NCI-H1436 treated with DMSO at 0.1 percent for 48 hours (cell line): ENCODE measurements around the gene OLFML2B.
"Not testable (repeated sequence)": the region's sequence is repeated elsewhere in the genome, so short reads cannot be mapped to it uniquely, and the experiment has no call there.

Experiments
- DNase-seq: peaks from one replicate; lab custom pipeline; 2025; lab: John Stamatoyannopoulos, UW

The OLFML2B gene

DNA sequence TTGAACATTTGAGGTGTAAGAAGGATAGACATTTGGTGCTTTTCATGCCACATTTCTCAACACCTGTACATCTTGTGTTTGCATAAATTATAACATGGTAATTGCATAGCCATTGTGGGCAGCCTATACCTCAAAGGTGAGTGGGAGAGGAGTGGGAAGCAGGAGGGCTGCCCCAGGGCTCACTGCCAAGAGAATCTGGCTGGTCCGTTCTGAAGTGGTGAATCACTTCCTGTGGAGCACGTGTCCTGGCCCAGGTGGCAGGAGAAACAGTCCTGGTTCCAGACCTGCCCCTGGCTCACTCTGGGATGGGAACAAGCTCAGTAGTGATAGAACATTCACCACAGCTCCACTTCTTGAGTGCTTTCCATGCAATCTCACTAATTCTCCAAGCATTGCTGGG is 11.6 kb upstream of the OLFML2B start:
- DNase-seq = no peak

GRCh38 chr1:162033428-162033827 is 9.8 kb upstream of the OLFML2B start:
- no peak for DNase-seq

DNA sequence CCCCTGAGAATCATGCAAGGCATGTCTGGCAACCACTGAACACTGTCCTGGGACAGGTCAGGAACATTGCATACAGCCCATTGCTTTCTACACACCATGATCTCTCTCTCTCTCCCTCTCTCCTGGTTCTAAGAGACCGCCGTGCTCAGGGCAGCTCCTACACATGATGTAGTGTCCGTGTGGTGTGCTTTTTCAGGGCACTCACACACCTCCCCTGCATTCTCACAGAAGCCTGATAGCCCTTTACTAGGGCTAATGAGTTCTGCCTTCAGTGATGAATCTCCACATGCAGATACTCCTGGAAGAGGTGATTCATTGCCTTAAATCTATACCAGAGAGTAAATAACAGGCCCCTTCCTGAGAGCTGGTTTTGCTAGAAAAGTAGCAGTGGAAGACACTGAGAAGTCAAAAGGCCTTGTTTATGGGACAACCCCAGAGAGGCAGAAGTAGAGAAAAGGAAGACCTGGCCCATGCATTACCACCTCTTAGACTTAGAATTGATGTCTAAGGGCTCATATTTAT is 7.2 kb upstream of the OLFML2B start:
- DNase-seq = no peak

- no peak for DNase-seq
These were observed 5.5 kb upstream of the OLFML2B start for GRCh38 chr1:162029157-162029556.

- DNase-seq = no peak
These were observed 5.1 kb upstream of the OLFML2B start for GRCh38 chr1:162028726-162029125.

DNA sequence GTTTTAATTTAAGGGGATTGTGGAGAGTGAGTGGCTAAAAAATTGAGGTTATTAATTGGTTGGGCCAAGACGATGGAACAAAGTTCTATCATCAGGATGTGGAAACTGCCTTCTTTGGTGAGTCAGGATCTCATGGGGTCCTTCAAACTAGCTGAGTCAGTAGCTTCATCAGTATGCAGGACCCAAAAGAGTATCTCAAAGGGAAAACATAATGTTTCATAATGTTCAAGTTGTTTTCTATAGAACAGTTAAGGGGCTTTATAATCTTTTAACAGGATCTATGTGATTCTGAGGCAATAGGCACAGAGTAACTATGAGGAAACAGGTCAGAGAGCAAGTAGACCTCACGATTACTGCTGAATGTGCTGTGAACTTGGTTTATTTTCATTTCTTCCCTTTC is 3.2 kb upstream of the OLFML2B start:
- DNase-seq = no peak

DNA sequence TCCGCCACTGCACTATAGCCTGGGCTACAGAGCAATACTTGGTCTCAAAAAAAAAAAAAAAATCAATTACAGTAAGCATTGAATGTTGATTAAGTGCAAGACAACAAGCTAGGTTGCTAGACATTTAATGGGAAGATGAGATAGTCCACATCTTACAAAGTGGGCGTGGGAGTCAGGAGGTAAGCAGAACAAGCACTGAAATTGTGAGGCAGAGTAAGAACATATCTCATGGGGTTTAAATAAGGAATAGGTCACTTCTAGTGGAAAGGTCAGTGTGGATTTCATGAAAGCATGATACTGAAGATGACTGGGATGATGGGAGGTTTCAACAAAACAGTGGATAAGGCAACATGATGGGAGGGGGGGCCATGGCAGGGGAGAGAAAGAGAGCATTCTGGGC is 1.9 kb upstream of the OLFML2B start:
- DNase-seq = no peak

- no peak for DNase-seq
These were observed 505 bp downstream of the OLFML2B start for GRCh38 chr1:162023181-162023546.

- DNase-seq = no peak
These were observed 1.0 kb downstream of the OLFML2B start for GRCh38 chr1:162022626-162023025.

DNA sequence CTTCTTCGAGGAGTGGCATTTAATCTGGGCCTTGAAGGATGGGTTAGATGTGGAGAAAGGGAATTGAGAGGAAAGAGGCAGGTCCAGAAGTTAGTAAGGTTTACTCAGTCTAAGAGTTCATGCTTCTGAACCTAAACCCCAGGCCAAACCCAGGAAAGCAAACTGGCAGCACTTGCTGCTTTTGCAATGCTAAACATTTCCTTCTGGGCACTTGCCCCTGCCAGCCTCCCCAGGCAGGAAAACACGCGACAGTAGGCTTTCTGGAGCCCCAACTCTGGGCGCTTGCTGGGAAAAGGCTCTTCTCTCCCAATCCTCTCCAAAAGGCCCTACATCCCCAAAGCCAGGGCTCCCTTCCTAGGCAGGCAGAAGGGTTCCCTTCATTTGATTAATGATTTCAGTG is 2.5 kb downstream of the OLFML2B start:
- no peak for DNase-seq

- DNase-seq = no peak
These were observed 3.5 kb downstream of the OLFML2B start for GRCh38 chr1:162020150-162020549.

DNA sequence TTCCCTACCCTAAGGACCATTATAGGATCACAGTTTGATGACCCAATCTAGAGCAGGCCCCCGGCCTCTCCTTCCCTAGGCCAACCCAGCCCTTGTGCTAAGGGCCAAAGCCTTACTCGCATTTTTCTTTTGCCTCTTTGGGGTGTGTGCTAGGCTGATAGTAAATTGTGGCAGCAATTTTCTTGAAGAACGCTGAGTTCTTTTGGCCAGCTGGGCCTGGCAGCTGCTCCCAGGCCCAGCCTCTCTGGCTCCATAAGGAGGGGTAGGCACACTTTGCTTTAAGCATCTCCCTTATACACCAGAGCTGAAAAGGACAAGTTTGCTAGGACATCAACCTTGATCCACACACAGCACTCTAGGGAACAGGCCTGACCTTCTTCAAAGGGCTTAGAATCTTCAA is 4.2 kb downstream of the OLFML2B start:
- DNase-seq = no peak

DNA sequence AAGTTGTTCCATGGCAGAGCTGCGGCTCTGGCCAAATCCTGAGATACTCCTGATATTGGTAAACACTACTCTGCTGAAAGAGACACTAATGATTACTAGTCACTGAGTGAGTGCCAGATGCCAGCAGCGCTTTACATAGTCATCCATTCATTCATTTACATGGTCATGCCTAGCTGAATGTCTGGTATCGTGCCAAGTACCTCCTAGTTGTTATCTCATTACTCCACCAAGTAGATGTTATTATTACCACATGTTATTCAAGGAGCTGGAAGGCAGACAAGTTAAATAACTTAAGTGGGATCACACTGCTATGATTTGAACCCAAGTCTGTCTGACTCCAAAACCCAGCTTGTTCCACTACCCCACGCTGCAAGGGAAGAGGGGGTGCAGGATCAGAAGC is 4.7 kb downstream of the OLFML2B start:
- peak; percentile 18 for DNase-seq

DNA sequence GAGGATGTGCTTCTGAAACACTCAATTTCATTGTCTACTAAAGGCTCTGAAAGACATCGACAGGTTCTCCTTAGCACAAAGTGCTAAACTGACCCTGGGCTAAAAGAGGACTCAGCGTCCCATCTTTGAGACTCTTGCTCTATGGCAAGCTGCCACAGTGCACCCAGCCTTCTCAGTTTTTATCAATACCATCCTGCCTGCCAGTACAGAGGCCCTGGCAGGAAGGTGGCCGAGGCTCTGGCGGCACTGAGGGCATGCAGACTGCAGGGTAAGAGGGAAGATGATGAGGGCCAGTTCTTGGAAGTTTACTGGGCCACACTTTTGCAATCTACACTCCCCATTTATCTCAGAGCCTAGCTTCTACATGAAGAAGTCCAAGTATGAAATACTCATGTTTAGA is 5.3 kb downstream of the OLFML2B start:
- DNase-seq = no peak

- not testable (repeated sequence) for DNase-seq
These were observed 5.9 kb downstream of the OLFML2B start for GRCh38 chr1:162017791-162018190.

- no peak for DNase-seq
These were observed 7.0 kb downstream of the OLFML2B start for GRCh38 chr1:162016631-162017030.

DNA sequence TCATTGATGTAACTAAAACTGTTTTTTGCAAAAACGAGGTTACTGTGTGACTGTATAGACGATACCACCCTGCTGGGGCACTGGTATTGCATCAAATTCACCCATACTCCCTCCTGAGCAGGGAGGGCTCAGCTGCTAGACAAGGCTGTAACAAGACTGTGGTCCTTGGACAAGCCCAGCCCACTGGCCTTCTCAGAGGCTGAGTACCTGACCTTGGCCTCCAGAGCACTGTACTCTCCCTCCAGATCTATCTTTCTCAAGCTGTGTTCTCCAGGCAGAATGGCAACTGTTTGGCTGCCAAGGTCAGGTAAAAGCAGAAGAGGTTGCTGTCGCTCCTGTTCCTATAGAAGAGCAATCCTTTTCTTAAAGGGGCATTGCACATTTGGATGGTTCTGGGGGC is 8.5 kb downstream of the OLFML2B start:
- no peak for DNase-seq

DNA sequence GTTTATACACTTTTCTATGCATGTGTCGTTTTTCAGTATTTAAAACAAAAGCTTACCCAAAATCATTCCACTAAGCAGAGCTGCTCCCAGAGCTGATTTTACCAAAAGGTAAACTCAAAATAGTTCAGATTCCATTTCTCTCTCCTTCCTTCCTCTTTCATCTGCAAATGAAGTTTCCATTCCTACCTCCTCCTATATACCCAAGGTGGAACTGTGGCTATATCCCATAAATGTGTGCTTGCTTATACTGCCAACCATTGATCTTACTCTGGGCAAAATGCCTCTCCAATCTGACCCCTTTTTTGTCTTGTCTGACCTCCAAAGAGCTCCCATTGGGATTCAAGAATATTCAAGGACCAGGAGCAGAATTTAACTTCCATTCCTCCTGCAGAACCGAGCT is 9.5 kb downstream of the OLFML2B start:
- no peak for DNase-seq

DNA sequence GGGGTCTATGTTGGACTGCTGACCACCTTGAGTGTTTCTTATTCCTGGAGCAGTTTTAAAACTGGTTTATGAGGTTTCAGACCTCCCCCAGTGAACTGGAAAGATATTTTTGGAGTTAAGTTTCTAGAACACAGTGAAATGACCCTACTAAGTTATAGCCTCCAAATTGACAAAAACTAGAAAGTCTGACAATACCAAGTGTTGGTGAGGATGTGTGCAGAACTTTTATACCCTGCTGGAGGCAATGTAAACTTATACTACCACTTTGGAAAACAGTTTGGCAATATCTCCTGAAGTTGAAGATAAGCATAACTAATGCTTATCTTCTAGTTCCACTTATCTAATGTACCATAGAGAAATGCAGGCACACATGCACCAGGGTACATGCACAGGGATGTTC is 10.4 kb downstream of the OLFML2B start:
- no peak for DNase-seq

- no peak for DNase-seq
These were observed 12.2 kb downstream of the OLFML2B start for GRCh38 chr1:162011337-162012012.

- DNase-seq = no peak
These were observed 13.5 kb downstream of the OLFML2B start for GRCh38 chr1:162010175-162010506.

DNA sequence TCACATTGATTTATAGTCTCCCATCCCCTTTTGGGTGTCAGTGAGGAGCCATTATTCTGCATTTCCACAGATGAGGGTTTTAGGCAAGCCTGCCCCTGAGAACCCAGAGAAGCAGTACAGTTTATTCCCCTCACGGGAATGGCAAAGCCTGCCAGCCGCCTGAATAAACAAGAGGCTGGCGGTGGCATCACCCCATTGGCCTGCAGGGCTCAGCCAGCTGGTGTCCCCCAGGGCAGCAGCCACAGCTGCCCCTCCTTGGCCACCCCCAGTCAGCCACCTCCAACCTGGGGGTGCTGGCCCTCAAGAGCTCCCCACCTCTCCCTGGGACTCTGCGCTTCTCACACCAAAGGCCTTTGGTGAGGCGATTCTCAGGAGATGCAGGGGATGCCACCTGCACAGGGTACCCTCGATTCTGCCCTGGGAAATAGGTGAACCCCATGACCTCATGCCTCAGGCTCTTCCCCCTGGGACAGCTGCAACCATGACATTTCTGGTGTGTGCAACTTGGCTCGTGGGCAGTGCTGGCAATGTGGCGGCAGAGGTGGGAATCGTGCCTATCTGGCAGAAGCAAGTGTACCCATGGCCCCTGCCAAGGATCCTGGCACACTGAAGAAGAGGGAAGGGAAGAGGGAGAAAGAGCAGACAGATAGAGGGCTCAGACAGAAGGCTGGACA is 14.0 kb downstream of the OLFML2B start:
- DNase-seq = no peak

GRCh38 chr1:162008799-162009198 is 14.9 kb downstream of the OLFML2B start:
- DNase-seq = no peak

- no peak for DNase-seq
These were observed 16.2 kb downstream of the OLFML2B start for GRCh38 chr1:162007466-162007865.
